Posterior vena cava (tissue), 2 donors: ENCODE results near the gene CPA1. TPM values are rescaled to one million over a fixed set of nuclear protein-coding genes. Genes with fewer than 3 reads are reported as not detected.
"Not testable (repeated sequence)": the region's sequence is repeated elsewhere in the genome, so short reads cannot be mapped to it uniquely, and the experiment has no call there.

Experiments
- DNase-seq: peaks from one replicate; pipeline ENCODE4 v3.0.0-alpha.2; 2020; ENCODE audit warnings: low spot score
- intact Hi-C, 2 donors: fragments of 100-400 bp; cut with DNase I; formaldehyde crosslinking; loops; one replicate each; pipeline versions ENCODE4 v1.14.1 to v1.14.2; 2022 to 2023
- total RNA-seq, 2 donors: library from RNA; stranded (reverse); fragmentation: NEBNext Ultra II Directional; extraction: Animal tissue kit (Norgen Biotek cat#: 25700); gene quantifications; one replicate each; pipeline ENCODE4 v1.2.1, GENCODE V29; 2021
- donor health status: DM: yes; HTN: yes; CAD: no.
- donor health status: DM: yes; HTN: yes; CAD: no.

CPA1 gene
- total RNA-seq, 2 donors from 2014 or later, result 0.79 to 6.7 TPM

DNA sequence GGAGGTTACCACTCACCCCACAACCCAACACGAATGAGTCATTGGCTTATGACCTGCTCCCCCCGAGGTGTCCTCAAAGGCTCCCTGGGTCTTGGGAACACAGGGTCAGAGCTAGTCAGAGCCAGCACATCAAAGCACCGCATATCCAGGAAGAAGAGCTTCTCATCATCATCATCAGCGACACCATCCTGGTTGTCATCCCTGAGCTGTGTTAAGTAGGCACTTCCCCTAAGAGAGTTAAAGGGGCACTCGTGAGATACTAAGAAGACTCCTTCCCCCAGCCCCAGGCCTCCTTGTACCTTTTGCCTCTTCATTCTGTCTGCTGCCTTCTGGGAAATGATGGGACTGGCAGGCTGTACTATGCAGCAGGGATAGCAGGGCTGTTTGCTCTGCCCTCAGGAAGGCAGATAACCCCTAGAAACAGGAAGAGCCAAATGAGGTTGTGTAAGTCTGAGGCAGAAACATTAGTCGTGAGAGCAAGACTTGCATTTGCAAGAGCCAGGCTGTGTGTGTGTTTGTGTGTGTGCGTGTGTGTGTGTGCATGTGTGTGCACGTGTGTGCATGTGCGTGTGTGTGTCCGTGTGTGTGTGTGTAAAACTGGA lies 11.1 kb upstream of the CPA1 start:
- intact Hi-C loops, result no loop called here
- peak; percentile 78 for DNase-seq

DNA sequence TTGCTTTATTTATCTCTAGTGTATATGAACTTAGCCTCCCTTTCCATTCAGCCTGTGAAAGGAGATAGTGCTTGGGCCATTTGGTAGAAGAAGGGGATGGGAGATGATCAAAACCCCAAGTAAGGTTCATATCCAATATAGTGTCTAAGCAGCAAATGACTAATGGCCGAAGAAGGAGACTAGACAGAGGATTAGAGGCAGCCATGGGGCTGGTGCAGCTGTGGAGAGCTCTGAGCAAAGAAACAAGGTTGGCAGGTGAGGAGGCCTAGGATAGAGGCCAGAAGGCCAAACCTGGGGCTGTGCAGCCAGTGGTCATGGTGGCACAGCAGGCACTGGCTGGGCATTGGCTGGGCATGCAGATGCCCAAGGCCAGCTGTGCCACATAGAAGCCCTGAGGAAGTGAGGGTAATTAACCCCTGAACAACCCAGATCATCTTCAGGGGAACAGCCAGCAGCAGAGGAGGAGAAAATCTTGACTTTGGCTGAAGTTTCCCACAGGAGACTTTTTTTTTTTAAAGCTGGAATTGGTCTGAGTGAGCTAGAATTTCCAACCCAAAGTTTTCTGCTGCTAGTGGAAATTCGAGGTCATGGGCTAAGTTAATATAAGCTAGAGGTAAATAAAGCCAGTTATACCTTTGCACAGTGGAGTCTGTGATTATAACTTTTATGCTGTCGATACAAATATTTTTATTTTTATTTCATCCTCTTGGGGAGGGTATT lies 10.3 kb upstream of the CPA1 start:
- DNase-seq, result no peak
- intact Hi-C loops, result no loop called here

DNA sequence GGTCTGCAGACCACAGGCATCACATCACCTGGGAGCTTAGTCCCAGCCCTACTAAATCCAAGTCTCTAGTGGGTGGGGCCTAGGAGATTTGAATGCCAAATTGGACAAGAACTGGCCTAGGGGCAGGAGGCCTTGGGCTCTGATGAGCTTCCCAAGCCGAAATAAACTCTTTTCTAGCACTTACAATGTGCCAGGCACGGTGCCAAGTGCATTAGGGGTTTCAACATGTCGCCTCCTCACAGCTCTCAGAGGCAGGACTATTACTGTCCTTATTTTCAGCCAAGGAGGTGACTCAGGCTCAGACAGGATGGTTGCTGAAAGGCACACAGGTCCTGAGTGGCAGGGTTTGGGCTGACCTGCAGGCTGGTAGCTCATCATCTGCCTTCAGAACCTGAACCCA lies 9.2 kb upstream of the CPA1 start:
- intact Hi-C loops, result no loop called here
- DNase-seq, result peak; percentile 92

DNA sequence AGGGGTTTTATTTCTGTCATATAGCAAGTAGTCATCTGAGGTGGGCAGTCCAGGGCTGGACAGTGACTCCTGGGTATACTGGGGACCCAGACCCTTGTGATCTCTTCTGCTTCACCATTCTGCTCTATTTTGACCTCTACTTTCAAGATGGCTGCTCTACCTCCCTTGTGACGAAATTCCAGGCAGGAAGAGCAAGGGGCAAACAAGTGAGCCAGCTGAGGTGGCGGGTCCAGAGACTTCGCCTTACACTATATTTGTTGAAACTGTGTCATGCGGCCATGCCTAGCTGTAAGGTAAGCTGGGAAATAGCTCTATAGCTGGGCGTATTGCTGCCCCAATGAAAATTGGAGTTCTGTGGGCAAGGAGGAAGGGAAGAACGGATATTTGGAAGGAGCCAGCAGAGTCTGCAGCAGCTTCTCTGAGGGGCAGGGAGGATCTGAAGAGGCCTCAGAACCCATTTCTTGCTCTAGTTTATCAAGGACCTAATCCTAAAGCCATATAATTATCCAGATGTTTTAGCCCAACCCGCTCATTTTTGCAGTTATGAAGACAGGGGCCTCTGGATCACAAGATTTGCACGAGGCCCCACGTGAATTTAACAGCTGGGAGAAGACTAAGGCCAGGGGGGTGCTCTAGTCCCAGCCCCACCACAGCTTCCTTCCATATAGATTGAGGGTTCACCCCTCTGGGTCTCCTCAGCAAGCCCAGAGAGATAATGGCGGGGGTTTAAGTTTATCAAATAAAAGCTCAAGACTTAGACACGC lies 7.7 kb upstream of the CPA1 start:
- peak; percentile 23 for DNase-seq
- intact Hi-C loops, result no loop called here

DNA sequence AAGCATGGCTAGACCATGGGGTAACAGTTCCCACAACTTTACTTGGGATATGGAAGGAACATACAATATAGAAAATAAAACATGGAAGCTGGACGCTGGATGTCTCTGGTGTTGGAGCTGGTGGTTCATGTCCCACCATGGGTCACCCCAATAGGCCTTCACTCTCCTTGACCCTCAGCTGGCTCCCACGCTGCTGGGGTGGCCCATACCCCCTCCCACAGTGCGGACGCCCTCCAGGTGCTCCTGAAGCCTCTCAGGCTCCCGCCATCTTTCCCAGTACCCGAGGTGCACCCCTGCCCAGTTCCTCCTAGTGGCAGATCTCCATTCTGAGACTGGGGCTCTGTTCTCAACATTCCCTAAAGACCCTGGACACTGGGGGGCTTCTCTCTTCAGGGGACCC lies 5.8 kb upstream of the CPA1 start:
- DNase-seq, result peak; percentile 56
- intact Hi-C loops, result no loop called here

DNA sequence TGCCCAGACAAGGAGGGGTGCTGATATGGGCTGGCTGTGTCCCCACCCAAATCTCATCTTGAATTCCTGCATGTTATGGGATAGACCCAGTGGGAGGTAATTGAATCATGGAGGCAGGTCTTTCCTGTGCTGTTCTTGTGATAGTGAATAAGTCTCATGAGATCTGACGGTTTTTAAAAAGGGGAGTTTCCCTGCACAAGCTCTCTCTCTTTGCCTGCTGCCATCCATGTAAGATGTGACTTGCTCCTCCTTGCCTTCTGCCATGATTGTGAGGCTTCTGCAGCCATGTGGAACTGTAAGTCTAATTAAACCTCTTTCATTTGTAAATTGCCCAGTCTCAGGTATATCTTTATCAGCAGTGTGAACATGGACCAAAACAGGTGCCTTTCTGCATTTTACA lies 3.8 kb upstream of the CPA1 start:
- intact Hi-C loops, DNase-seq: not testable (repeated sequence)

DNA sequence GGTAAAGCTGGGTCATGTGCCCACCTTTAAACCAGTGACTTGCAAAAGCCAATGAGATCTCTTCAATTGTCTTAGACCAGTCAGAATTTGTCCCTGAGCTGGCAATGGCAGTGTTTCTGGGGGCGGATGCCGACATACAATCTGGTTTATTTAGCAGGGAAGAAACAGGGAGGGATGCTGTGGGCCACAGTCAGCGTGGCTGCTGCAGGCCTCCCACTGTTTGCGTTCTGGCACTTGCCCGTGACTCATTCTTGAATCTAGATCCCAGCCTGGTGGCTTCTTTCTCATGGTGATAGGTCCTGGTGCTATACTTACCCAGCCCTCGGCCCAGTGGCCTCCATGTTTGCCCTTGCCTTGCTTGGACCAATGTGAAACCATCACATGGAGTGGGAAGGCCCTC lies 3.1 kb upstream of the CPA1 start:
- intact Hi-C loops, result no loop called here
- peak; percentile 68 for DNase-seq

DNA sequence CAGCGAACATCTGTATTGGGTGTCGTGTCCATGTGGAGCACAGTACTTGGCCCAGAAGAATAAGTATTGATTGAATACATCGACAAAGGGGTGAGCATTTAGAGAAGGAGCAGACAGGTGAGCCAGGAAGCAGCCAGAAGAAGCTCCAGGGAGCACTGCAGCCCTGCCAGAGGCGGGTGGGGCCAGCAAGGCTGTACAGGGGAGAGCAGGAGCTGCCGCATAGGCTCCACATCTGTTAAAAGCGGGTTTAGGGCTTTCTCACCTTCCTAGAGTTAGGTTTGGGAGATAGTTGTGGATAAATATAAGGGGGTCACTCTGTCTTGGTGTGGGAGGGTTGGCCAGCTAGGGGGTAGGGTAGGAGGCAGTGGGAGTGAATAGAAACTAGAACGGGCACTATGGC lies 1.3 kb upstream of the CPA1 start:
- intact Hi-C loops, result no loop called here
- peak; percentile 56 for DNase-seq

DNA sequence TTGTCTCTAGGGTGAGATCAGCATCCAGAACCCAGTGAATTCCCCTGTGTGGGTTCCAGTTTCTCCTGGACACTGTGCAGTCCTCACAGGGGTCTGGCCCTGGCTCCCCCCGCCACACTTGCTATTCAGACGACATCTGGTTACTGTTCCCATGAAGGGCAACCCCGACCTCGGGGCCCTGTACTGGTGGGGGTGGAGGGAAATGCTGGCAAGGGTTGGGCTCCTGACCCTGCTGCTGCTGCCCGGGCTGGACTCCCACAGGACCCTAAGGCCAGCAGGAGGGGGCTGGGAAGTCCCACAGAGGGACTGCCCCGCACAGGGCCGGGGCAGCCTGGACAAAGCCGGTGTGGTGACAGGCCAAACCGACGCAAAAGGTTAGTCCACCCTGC lies 768 bp upstream of the CPA1 start:
- intact Hi-C loops, result no loop called here
- DNase-seq, result peak; percentile 77

DNA sequence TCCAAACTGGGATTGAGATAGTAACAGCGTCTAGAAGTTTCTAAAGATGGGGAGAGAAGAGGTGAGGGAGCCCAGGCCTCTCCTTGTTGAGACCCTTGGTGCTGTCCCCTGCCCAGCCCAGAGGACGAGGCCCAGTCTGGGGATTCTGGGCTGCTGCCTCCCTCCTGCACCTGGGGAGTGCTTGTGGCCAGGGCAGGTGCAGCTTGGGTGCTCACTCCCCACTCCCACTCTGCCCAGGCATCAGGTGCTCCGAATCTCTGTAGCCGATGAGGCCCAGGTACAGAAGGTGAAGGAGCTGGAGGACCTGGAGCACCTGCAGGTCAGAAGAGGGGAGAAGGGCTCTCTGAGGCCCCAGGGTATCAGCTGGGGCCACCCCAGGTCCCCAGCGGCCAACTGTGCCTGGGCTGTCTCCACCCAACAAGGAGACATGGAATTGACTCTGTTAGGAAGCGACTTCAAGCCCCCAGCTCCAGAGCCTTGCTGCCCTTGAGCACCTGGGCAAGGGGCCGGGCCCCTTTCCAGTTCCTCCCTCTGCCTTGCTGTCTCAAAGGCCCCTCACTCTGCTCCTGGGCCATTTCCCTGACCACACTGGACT lies 664 bp downstream of the CPA1 start:
- DNase-seq, result peak; percentile 30
- intact Hi-C loops, result no loop called here

DNA sequence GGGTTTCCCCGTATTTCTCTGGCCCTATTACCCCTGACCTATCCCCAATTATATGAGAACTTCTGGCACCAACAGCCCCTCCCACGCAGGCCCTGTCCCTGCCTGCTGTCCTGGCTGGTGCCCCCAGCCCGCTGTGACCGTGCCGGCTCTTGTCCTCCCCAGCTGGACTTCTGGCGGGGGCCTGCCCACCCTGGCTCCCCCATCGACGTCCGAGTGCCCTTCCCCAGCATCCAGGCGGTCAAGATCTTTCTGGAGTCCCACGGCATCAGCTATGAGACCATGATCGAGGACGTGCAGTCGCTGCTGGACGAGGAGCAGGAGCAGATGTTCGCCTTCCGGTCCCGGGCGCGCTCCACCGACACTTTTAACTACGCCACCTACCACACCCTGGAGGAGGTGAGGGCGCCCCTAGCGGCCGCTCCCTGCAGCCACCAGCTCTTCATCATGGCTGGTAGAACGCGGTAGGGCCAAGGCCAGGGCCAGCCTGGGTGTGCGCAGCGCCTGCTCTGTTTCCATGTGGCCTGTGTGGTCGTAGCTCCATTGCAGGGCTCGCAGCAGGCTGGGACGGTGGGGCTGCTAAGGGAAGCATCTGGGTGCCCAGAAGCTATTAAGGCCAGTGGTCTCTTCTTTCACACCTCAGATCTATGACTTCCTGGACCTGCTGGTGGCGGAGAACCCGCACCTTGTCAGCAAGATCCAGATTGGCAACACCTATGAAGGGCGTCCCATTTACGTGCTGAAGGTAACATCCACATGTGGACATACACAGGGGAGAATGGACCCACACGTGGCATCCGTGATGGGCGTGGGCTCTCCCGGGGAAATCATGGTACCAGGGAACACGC lies 1.4 kb downstream of the CPA1 start:
- peak; percentile 71 for DNase-seq
- intact Hi-C loops, result no loop called here

DNA sequence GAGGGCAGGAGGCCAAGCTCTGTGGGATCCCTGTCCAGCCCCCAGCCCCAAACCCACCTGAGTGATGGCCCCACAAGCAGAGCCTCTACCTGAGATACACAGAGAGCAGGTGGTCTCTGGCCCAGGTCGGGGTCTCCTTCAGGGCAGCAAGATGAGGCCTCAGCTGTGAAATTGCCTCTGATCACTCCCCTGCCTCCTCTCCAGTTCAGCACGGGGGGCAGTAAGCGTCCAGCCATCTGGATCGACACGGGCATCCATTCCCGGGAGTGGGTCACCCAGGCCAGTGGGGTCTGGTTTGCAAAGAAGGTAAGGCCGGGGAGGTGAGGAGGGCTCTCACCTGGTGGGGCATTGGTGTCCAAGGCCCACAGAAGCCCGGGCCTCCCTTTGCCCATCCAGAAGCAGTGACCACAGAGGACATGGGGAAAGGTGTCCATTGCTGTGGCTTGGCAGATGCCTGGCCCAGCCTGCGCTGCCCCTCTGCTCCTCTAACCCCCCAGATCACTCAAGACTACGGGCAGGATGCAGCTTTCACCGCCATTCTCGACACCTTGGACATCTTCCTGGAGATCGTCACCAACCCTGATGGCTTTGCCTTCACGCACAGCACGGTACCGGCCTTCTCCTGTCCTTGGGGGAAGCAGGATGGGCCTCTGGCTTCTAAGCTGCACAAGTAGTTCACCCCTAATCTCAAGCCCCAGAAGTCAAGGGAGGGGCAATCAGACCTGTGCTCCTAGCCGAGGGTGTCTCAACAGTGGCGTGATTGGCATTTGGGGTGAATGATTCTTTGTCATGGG lies 3.1 kb downstream of the CPA1 start:
- intact Hi-C loops, result no loop called here
- DNase-seq, result peak; percentile 60

DNA sequence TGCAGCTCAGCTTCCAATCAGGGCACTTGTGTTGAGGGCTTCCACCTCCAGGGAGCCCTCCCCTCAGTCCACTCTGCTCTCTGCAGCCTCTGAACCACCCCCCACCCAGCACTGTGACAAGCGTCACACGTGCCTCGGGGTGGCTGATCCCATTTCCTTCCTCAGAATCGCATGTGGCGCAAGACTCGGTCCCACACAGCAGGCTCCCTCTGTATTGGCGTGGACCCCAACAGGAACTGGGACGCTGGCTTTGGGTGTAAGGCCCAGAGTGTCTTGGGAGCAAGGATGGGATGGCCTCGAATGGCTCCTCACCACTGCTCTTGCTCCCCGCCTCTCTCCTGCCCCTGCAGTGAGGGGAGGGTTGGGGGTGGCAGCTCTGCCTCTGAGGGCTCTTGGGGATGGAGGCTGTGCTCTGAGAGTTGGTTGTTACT lies 4.1 kb downstream of the CPA1 start:
- intact Hi-C loops, result no loop called here
- peak; percentile 59 for DNase-seq

DNA sequence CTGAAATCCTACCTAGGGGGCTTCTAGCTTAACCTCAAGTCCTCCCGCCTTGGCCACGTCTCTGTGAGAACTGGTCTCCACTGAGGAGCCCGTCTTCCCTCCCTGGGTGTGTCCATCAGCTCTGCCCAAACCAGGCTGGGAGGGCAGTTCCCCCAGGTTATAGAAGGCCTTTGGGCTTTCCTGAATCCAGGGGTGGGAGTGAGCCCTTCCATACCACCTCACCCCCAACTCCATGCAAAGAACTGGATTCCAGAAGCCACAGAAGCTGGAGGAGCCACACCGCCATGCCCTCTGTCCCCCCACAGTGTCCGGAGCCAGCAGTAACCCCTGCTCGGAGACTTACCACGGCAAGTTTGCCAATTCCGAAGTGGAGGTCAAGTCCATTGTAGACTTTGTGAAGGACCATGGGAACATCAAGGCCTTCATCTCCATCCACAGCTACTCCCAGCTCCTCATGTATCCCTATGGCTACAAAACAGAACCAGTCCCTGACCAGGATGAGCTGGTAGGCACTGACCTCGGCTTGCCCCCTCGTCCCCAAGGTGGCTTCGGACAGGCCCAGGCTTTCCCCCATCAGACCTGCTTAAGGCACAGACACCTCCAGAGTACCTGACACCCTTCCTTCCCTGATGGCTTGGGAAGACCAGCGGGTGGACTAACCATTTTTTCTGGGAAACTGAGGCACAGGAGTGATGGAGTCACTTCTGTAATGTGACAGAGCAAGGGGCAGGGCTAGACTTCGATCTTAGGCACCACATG lies 4.7 kb downstream of the CPA1 start:
- DNase-seq, result peak; percentile 35
- intact Hi-C loops, result no loop called here

DNA sequence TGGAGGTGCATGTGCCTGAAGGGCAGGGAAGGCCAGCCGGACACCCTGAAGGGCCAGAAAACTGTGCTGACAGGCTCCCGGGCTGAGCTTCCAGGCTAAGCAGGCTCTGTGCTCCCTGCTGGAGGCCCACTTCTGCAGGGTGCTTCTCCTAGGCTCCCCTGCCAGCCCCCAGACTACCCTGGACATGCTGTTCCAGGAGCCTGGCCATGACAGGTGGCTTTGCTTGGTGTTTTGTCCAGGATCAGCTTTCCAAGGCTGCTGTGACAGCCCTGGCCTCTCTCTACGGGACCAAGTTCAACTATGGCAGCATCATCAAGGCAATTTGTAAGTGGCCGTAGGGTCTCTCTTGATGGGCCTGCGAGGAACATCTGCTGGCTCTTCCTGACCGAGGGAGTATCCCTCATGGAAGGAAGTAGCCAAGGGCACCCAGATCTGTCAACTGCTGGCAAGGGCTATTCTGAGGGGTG lies 5.3 kb downstream of the CPA1 start:
- intact Hi-C loops, result no loop called here

DNA sequence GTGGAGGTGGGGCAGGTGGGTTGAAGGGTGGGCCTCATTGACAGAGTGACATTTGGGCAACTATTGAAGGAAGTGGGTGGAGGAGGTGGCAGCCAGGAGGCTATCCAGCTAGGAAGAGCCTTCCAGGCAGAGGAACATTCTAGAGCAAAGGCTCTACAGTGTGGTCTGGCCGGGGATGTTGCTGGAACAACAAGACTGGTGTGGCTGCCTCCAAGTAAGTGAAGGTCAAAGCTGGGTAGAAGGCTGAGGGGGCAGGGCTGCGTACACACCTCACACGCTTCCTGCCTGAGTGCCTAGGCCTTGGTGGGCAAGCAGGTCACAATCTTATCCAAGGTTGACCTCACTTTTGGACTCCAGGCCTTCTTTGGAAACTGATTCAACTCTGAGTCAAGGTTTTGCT lies 6.6 kb downstream of the CPA1 start:
- intact Hi-C loops, result no loop called here
- peak; percentile 47 for DNase-seq

More for the DNA sequence above, 5.3 kb downstream of the CPA1 start:
- peak; percentile 60 for DNase-seq

DNA sequence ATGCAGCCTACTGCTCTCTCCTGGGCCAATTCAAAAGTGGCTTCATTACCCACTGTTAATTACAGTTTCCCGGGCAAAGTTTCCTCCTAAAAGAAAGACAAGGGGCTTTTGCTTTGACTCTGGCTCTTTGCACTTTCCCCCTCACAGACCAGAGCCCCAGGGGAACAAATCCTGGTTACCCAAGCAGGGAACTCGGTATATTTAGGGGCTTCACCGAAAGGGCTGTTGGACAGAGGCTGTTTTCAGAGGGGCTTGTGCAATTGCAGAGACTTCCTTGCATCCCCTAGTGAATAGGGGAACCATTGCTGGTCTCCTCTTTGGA lies 7.0 kb downstream of the CPA1 start:
- intact Hi-C loops, result no loop called here
- DNase-seq, result no peak
